Body of pancreas (tissue), 4 donors: ENCODE results near the gene INSYN2B. TPM values are rescaled to one million over a fixed set of nuclear protein-coding genes. Genes with fewer than 3 reads are reported as not detected.

Source experiments
- ATAC-seq: fragments of 150-250 bp; one replicate; pipeline ENCODE4 v1.9.1; 2016
- DNase-seq, 4 donors: peaks; one replicate each; pipeline ENCODE4 v3.0.0-alpha.2; 2019
- H3K27ac ChIP-seq, 4 donors: fragments of 200-600 bp; sonication (generic); 1 replicate in 3 of 4; 2 replicates in 1 of 4; pipeline versions ENCODE4 v1.5.1 to v1.6.1; 2016 to 2019; ENCODE audit warnings: mild to moderate bottlenecking in 1 of 4, mixed read lengths in 1 of 4, moderate library complexity in 1 of 4
- H3K27me3 ChIP-seq, 2 donors: fragments of 200-600 bp; sonication (generic); one replicate each; pipeline ENCODE4 v1.6.0; 2016; ENCODE audit warnings: mild to moderate bottlenecking in 1 of 2
- H3K36me3 ChIP-seq, 2 donors: fragments of 200-600 bp; sonication (generic); replicated peaks in 1 of 2; 2 replicates each; pipeline ENCODE4 v1.5.1; 2016; ENCODE audit warnings: low read depth in 2 of 2; ENCODE audit not compliant: insufficient read depth in 1 of 2
- H3K4me1 ChIP-seq: fragments of 200-600 bp; sonication (generic); one replicate; pipeline ENCODE4 v1.6.0; 2016
- H3K4me3 ChIP-seq, 2 donors: fragments of 200-600 bp; sonication (generic); 1 replicate in 1 of 2; 2 replicates in 1 of 2; pipeline ENCODE4 v1.5.1; 2016 to 2019
- H3K9me3 ChIP-seq, 3 donors: fragments of 200-600 bp; sonication (generic); 1 replicate in 2 of 3; 2 replicates in 1 of 3; pipeline ENCODE4 v1.5.1; 2016
- POLR2A ChIP-seq, 3 donors: fragments of 450-650 bp; IDR thresholded peaks; one replicate each; pipeline ENCODE4 v1.6.1; 2016; ENCODE audit warnings: antibody characterized with exemption in 3 of 3, mild to moderate bottlenecking in 2 of 3
- WGBS, 2 donors: methylation state at CpG; one replicate each; pipeline ENCODE4 v1.1.5; 2017; 5-methylcytosine and 5-hydroxymethylcytosine counted together
- intact Hi-C: fragments of 100-400 bp; cut with DNase I; formaldehyde crosslinking; loops from one replicate; pipeline ENCODE4 v1.15.1; 2023
- total RNA-seq, 2 donors: library from RNA; depleted of rRNA; stranded (reverse); fragments of >200 nt; gene quantifications; one replicate each; pipeline ENCODE4 v1.1.0, GENCODE V29; 2016
- TF ChIP-seq, protein P1 (sequence below), 7 experiments: fragments of 450-650 bp in 4 of 7; fragments of 200-600 bp in 3 of 7; sonication (generic) in 3 of 7; IDR thresholded peaks; one replicate each; pipeline ENCODE4 v1.5.1; 2016 to 2019; ENCODE audit warnings: antibody characterized with exemption in 7 of 7

Gene INSYN2B
- total RNA-seq, 2 donors from 2014 or later = not detected

DNA sequence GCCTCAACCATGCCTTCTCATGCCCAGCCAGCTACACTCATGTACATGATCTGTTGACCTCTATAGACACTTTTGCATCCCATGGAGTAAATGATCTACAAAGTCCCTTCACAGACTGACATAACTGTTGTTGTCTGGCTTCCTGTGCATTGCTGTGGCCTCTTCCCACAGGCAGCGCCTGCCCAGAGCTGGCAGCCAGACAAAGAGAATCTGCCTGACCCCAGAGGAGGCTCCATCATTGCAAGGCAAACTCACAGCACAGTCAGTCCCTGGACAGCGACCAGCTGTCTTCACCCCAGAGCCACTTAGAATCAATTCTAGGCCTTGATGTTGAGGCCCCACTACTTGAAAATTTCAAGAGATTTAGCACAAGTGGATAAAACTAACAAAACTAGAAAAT lies 65.5 kb downstream of the INSYN2B start:
- Histone ChIP-seq H3K36me3 (no peaks in the 10 kb centered on the region), H3K27ac (no peak overlapping the region), H3K4me3 (no peak overlapping the region), H3K9me3 (no peaks in the 10 kb centered on the region), H3K27me3 (no peaks in the 10 kb centered on the region), H3K4me1 (no peaks in the 10 kb centered on the region)
- DNase-seq = peak in 3 of 4 donors; percentile 14 to 23 (median 18)
- WGBS, 2 donors = 56 to 75% methylated on average over 2 of the region's 2 CpGs
- intact Hi-C loops = no loop called here
- no peak for TF ChIP-seq POLR2A (IDR thresholded peaks at IDR 0.05)
- TF ChIP-seq, protein P1, sequence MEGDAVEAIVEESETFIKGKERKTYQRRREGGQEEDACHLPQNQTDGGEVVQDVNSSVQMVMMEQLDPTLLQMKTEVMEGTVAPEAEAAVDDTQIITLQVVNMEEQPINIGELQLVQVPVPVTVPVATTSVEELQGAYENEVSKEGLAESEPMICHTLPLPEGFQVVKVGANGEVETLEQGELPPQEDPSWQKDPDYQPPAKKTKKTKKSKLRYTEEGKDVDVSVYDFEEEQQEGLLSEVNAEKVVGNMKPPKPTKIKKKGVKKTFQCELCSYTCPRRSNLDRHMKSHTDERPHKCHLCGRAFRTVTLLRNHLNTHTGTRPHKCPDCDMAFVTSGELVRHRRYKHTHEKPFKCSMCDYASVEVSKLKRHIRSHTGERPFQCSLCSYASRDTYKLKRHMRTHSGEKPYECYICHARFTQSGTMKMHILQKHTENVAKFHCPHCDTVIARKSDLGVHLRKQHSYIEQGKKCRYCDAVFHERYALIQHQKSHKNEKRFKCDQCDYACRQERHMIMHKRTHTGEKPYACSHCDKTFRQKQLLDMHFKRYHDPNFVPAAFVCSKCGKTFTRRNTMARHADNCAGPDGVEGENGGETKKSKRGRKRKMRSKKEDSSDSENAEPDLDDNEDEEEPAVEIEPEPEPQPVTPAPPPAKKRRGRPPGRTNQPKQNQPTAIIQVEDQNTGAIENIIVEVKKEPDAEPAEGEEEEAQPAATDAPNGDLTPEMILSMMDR (IDR thresholded peaks at IDR 0.05) = no peak
- no peak for ATAC-seq

DNA sequence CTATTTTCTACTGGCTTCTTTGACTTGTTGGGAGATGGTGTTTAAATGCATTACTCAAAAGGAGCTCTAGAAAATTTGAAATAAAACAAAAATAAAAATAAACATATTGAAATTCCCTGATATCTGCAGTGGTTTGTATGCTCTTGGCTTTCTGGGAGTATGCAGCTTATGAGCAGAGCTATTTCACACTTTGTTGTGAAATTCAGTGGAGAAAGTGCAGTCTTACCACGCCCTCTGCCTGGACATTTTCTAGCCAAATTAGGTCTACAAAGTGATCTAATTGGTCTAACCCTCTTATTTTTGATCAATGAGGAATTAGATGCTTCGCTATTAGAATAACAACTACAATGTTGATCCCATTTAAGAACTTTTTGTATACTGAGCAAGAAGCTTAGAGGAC lies 66.8 kb downstream of the INSYN2B start:
- H3K27me3 ChIP-seq = no peaks in the 10 kb centered on the region
- 69 to 71% methylated on average over 2 of the region's 2 CpGs for WGBS, 2 donors
- DNase-seq (no peak), ATAC-seq (no peak)
- intact Hi-C loops = no loop called here
- TF ChIP-seq, protein P1 (IDR thresholded peaks at IDR 0.05) = no peak
- TF ChIP-seq POLR2A (IDR thresholded peaks at IDR 0.05) = no peak
- no peaks in the 10 kb centered on the region for H3K9me3 ChIP-seq
- H3K4me3 ChIP-seq = no peak overlapping the region
- no peak overlapping the region for H3K27ac ChIP-seq
- H3K4me1 ChIP-seq = no peaks in the 10 kb centered on the region
- H3K36me3 ChIP-seq = no peaks in the 10 kb centered on the region

DNA sequence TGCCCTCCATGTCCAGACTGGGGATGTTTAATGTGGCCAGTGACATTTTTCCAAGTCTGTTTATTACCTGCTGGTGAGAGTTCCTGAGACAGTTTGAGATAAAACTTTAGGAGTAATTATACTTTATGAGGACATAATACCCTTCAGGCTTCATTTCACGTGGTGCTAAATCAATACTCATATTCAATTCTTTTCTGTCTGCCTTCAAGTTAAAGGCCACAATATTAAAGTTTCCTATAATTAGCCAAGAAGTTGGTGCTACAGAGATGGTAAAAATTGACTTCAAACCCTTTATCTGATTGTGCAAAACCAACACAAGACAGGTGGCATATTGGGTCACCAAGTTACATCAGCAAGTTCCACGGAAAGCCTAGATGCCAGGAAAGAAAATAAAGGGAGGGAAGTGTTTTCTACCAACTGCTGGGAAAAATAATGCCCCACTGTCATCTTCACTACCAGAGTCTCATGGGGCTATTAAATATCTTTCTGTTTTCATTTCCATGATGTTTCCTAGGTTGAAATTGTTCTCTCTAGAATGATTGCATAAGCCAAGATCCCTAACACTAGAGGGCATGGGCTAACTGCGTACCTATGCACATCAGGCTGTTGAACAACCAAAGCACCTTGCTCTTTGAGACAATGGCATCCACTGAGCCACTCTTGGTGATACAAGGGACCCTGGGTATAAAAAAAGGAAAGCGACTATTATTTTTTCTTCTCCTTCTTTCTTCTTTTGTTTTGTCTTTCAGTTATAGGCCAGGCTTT lies 68.7 kb downstream of the INSYN2B start:
- Histone ChIP-seq H3K4me1 (no peaks in the 10 kb centered on the region), H3K4me3 (no peak overlapping the region), H3K27me3 (no peaks in the 10 kb centered on the region), H3K36me3 (no peaks in the 10 kb centered on the region), H3K9me3 (no peaks in the 10 kb centered on the region), H3K27ac (no peak overlapping the region)
- ATAC-seq = no peak
- intact Hi-C loops = no loop called here
- DNase-seq = no peak
- WGBS, 2 donors = 56 to 61% methylated on average over 4 of the region's 4 CpGs
- TF ChIP-seq POLR2A (IDR thresholded peaks at IDR 0.05) = no peak
- TF ChIP-seq, protein P1 (IDR thresholded peaks at IDR 0.05) = no peak

DNA sequence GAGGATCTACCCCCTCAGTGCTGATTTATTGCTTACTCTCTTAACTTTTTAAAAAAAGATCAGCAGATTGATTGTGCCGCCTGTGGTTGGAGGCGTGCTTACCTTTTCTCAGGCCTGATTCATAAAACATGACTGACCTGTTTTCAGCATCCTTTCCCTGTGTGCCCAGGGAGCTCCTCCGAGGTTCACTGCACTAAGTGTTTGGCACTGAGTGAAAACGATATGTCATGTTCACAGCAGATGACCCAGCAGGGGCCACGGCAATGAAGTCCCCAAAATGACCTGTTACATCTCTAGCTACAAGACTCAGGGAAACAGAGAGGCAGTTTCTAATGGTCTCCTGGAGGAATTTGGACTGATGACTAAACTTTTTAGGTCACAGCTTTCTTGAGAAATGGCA lies 69.9 kb downstream of the INSYN2B start:
- Histone ChIP-seq H3K36me3 (no peaks in the 10 kb centered on the region), H3K4me1 (no peaks in the 10 kb centered on the region), H3K9me3 (no peaks in the 10 kb centered on the region), H3K4me3 (no peak overlapping the region), H3K27ac (no peak overlapping the region), H3K27me3 (no peaks in the 10 kb centered on the region)
- DNase-seq (no peak), ATAC-seq (no peak)
- 67 to 71% methylated on average over 5 of the region's 5 CpGs for WGBS, 2 donors
- TF ChIP-seq POLR2A (IDR thresholded peaks at IDR 0.05) = no peak
- TF ChIP-seq, protein P1 (IDR thresholded peaks at IDR 0.05) = no peak
- intact Hi-C loops = no loop called here

DNA sequence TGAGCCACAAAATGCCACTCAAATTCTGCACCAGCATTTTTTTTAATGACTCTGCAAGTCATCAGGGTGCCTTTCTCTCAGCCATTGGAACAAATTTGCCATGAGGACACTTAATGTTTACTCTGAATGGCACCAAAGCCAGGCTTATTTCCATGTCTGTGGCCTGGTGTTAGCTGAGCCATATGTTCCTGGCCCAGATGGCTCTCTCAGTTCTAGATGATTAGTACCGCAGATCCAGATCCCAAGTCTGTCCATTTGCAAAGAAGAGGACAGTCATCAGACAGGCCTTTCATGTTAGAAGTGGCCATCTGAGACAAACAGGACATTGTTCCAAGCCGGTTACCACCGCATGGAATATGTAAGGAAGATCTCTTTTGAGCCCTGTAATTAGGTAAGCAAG lies 70.3 kb downstream of the INSYN2B start:
- intact Hi-C loops = no loop called here
- DNase-seq (no peak), ATAC-seq (no peak)
- Histone ChIP-seq H3K27ac (no peak overlapping the region), H3K27me3 (no peaks in the 10 kb centered on the region), H3K9me3 (no peaks in the 10 kb centered on the region), H3K4me3 (no peak overlapping the region), H3K4me1 (no peaks in the 10 kb centered on the region), H3K36me3 (no peaks in the 10 kb centered on the region)
- WGBS, 2 donors = 77 to 93% methylated on average over 3 of the region's 3 CpGs
- TF ChIP-seq POLR2A (IDR thresholded peaks at IDR 0.05) = no peak
- TF ChIP-seq, protein P1 (IDR thresholded peaks at IDR 0.05) = no peak
